HG03159 (cell line): Measurements from ENCODE around the gene KAZALD1.
"Not testable (repeated sequence)": the region's sequence is repeated elsewhere in the genome, so short reads cannot be mapped to it uniquely, and the experiment has no call there.

Experiments used
- ATAC-seq: cut with Tn5 transposase; IDR thresholded peaks from one replicate; pipeline ENCODE4 v1.9.1; 2021; ENCODE audit warnings: mild to moderate bottlenecking, moderate library complexity; ENCODE audit not compliant: unreplicated experiment

Gene KAZALD1

GRCh38 chr10:101030496-101031127, 31.2 kb upstream of the KAZALD1 start:
- ATAC-seq, result no peak

GRCh38 chr10:101031128-101031795, 30.5 kb upstream of the KAZALD1 start, which contains the start of the genes PDZD7 and SFXN3:
Gene PDZD7, minus strand, starts transcription at chr10:101031129. Its CDS starts 910 bp downstream, at chr10:101030219.
Gene SFXN3, plus strand, starts transcription at chr10:101031234. Its CDS starts 3,461 bp downstream, at chr10:101034695.
- peak; percentile 92 for ATAC-seq

GRCh38 chr10:101031796-101032636, 29.8 kb upstream of the KAZALD1 start:
- no peak for ATAC-seq

- no peak for ATAC-seq
Measured at GRCh38 chr10:101032637-101033224, 29.1 kb upstream of the KAZALD1 start.

- no peak for ATAC-seq
Measured at GRCh38 chr10:101033276-101033675, 28.5 kb upstream of the KAZALD1 start.

- ATAC-seq, result not testable (repeated sequence)
Measured at GRCh38 chr10:101034404-101034803, 27.4 kb upstream of the KAZALD1 start.

GRCh38 chr10:101035314-101035713, 26.5 kb upstream of the KAZALD1 start:
- ATAC-seq, result no peak

- no peak for ATAC-seq
Measured at GRCh38 chr10:101035916-101036702, 25.7 kb upstream of the KAZALD1 start.

- ATAC-seq, result no peak
Measured at GRCh38 chr10:101036726-101037125, 25.1 kb upstream of the KAZALD1 start.

- ATAC-seq, result no peak
Measured at GRCh38 chr10:101038484-101038883, 23.3 kb upstream of the KAZALD1 start.

- no peak for ATAC-seq
Measured at GRCh38 chr10:101040061-101040460, 21.7 kb upstream of the KAZALD1 start.

- no peak for ATAC-seq
Measured at GRCh38 chr10:101040851-101041250, 20.9 kb upstream of the KAZALD1 start.

GRCh38 chr10:101041252-101041761, 20.5 kb upstream of the KAZALD1 start:
- peak; percentile 56 for ATAC-seq

GRCh38 chr10:101042118-101042517, 19.7 kb upstream of the KAZALD1 start:
- no peak for ATAC-seq

- peak; percentile 91 for ATAC-seq
Measured at GRCh38 chr10:101042667-101043362, 19.0 kb upstream of the KAZALD1 start.

GRCh38 chr10:101043363-101043707, 18.5 kb upstream of the KAZALD1 start:
- no peak for ATAC-seq

- ATAC-seq, result no peak
Measured at GRCh38 chr10:101044117-101044516, 17.7 kb upstream of the KAZALD1 start.

GRCh38 chr10:101046332-101047238, 15.2 kb upstream of the KAZALD1 start:
- no peak for ATAC-seq

GRCh38 chr10:101047268-101047667, 14.5 kb upstream of the KAZALD1 start:
- ATAC-seq, result no peak
